HL-60 (cell line): ENCODE results near the gene WNT7B.

Experiments
- DNase-seq, 2 experiments: peaks; one replicate each; pipeline ENCODE4 v3.0.0-alpha.2; 2010 to 2020; ENCODE audit warnings: low read depth in 1 of 2, low spot score in 1 of 2
- H3K27ac ChIP-seq: fragments of 250-450 bp; sonication (Bioruptor Pico); replicated peaks from 2 replicates; pipeline ENCODE4 v1.5.1; 2020; ENCODE audit warnings: mild to moderate bottlenecking, moderate library complexity
- H3K27me3 ChIP-seq: fragments of 250-450 bp; sonication (Bioruptor Pico); 2 replicates; pipeline ENCODE4 v1.5.1; 2021; ENCODE audit warnings: mild to moderate bottlenecking, moderate library complexity; ENCODE audit not compliant: insufficient read depth, poor library complexity, severe bottlenecking
- H3K4me3 ChIP-seq: replicated peaks from 2 replicates; pipeline ENCODE4 v1.5.1; 2011; ENCODE audit warnings: mild to moderate bottlenecking, control low read depth, low read length; ENCODE audit not compliant: insufficient read depth
- GABPA ChIP-seq: IDR thresholded peaks from 2 replicates; pipeline ENCODE4 v1.6.1; 2012; ENCODE audit warnings: low read depth
- POLR2AphosphoS5 ChIP-seq: IDR thresholded peaks from 2 replicates; pipeline ENCODE4 v1.6.1; 2012; ENCODE audit warnings: low read depth
- SPI1 ChIP-seq: IDR thresholded peaks from 2 replicates; pipeline ENCODE4 v1.6.1; 2012; ENCODE audit warnings: low read depth, mild to moderate bottlenecking, borderline replicate concordance
- TF ChIP-seq, protein P1 (sequence below): IDR thresholded peaks from one replicate; pipeline ENCODE4 v1.5.1; 2011; ENCODE audit warnings: low read length, control low read depth, inconsistent platforms; ENCODE audit not compliant: insufficient read depth
- TF ChIP-seq, protein P2 (sequence below): IDR thresholded peaks from 2 replicates; pipeline ENCODE4 v1.6.1; 2012; ENCODE audit warnings: low read depth; ENCODE audit not compliant: insufficient replicate concordance

Gene WNT7B

DNA sequence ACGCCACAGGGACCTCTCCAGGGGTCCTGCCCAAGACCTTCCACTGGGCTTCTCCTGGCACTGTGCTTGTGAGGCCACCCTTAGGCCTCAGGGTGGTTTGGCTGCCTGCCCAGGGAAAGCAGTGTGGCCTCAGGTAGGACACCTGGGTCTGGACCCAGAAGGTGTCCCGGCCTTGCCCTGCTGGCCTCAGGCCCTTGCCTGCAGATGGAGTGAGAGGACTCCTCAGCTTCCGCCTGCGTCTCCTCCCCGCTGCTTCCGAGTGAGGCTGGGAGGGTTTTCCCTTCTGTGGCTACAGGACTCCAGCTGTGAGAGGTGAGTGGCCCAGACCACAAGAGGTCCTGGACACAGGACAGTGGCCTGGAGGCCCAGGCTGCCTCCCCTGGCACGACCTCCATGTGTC lies 60.4 kb downstream of the WNT7B start:
- Histone ChIP-seq H3K4me3 (no peak overlapping the region), H3K27ac (no peak overlapping the region), H3K27me3 (peaks cover 20% of the 10 kb centered on the region)
- no peak for DNase-seq
- TF ChIP-seq, protein P1, sequence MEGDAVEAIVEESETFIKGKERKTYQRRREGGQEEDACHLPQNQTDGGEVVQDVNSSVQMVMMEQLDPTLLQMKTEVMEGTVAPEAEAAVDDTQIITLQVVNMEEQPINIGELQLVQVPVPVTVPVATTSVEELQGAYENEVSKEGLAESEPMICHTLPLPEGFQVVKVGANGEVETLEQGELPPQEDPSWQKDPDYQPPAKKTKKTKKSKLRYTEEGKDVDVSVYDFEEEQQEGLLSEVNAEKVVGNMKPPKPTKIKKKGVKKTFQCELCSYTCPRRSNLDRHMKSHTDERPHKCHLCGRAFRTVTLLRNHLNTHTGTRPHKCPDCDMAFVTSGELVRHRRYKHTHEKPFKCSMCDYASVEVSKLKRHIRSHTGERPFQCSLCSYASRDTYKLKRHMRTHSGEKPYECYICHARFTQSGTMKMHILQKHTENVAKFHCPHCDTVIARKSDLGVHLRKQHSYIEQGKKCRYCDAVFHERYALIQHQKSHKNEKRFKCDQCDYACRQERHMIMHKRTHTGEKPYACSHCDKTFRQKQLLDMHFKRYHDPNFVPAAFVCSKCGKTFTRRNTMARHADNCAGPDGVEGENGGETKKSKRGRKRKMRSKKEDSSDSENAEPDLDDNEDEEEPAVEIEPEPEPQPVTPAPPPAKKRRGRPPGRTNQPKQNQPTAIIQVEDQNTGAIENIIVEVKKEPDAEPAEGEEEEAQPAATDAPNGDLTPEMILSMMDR = no peak
- TF ChIP-seq POLR2AphosphoS5 (no peak), GABPA (no peak), SPI1 (no peak)
- TF ChIP-seq, protein P2, sequence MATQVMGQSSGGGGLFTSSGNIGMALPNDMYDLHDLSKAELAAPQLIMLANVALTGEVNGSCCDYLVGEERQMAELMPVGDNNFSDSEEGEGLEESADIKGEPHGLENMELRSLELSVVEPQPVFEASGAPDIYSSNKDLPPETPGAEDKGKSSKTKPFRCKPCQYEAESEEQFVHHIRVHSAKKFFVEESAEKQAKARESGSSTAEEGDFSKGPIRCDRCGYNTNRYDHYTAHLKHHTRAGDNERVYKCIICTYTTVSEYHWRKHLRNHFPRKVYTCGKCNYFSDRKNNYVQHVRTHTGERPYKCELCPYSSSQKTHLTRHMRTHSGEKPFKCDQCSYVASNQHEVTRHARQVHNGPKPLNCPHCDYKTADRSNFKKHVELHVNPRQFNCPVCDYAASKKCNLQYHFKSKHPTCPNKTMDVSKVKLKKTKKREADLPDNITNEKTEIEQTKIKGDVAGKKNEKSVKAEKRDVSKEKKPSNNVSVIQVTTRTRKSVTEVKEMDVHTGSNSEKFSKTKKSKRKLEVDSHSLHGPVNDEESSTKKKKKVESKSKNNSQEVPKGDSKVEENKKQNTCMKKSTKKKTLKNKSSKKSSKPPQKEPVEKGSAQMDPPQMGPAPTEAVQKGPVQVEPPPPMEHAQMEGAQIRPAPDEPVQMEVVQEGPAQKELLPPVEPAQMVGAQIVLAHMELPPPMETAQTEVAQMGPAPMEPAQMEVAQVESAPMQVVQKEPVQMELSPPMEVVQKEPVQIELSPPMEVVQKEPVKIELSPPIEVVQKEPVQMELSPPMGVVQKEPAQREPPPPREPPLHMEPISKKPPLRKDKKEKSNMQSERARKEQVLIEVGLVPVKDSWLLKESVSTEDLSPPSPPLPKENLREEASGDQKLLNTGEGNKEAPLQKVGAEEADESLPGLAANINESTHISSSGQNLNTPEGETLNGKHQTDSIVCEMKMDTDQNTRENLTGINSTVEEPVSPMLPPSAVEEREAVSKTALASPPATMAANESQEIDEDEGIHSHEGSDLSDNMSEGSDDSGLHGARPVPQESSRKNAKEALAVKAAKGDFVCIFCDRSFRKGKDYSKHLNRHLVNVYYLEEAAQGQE = no peak

DNA sequence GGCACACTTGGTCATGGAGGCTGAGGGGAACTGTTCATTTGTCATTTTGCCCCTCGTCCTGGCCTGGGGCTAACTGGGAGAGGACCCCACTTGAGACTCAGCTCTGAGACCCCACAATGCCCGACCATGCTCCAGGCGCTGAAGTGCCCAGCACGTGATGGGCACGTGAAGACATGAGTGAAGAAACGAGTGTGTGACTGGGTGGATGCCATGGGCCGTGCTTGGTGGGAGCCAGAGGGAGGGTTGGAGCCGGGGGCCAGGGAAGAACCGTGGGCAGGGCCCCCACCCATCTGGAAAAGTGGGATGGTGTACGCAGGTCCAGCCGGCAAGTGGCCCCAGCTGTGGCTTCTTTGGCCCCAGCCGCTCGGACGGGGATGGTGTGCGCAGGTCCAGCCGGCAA lies 61.1 kb downstream of the WNT7B start:
- no peak overlapping the region for H3K27ac ChIP-seq
- peaks cover 20% of the 10 kb centered on the region for H3K27me3 ChIP-seq
- H3K4me3 ChIP-seq = no peak overlapping the region
- no peak for DNase-seq
- TF ChIP-seq, protein P2 = no peak
- TF ChIP-seq POLR2AphosphoS5 = no peak
- TF ChIP-seq SPI1 = no peak
- TF ChIP-seq, protein P1 = no peak
- no peak for TF ChIP-seq GABPA

DNA sequence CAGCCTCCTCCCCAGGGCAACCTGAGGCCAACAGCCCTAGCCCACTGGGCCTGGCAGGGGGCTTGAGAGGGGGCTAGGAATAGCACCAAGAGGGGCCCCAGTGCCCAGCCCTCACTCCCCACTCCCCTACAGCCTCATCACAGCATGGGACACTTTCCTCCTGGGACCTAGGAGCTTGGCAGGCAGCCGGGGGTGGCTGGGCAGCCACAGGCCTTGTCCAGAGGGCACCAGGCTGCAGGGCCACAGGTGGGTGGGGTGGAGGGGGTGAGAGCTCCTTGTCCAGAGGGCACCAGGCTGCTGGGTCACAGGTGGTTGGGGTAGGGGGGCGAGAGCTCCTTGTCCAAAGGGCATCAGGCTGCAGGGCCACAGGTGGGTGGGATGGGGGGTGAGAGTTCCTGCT lies 61.8 kb downstream of the WNT7B start:
- H3K4me3 ChIP-seq = no peak overlapping the region
- TF ChIP-seq GABPA (no peak), POLR2AphosphoS5 (no peak), SPI1 (no peak)
- TF ChIP-seq, protein P2 = no peak
- TF ChIP-seq, protein P1 = no peak
- H3K27ac ChIP-seq = no peak overlapping the region

More for the DNA sequence above, 61.8 kb downstream of the WNT7B start:
- H3K27me3 ChIP-seq = peaks cover 20% of the 10 kb centered on the region
- no peak for DNase-seq
